ENCODE results near the gene ZNF700. TPM values are rescaled to one million over a fixed set of nuclear protein-coding genes. Genes with fewer than 3 reads are reported as not detected.
A peak's percentile ranks its signal among the peaks of the same experiment; 100 is the strongest.

ZNF700 gene
- total RNA-seq, 1 experiment from 2014 or later, result 9.3 TPM

- DNase-seq (ENCODE audit: low read depth, low spot score), result peak; percentile 68
- Histone ChIP-seq H3K79me2 (ENCODE audit: insufficient read depth, low read length) (no peaks in the 10 kb centered on the region), H3K4me3 (replicated peaks in 1 of 2; ENCODE audit: low read depth in 1 of 2, low read length in 2 of 2) (peak overlapping the region; percentile 62 to 66), H3K36me3 (ENCODE audit: control insufficient read depth in 1 of 2, insufficient read depth in 2 of 2, low read length in 2 of 2) (no peaks in the 10 kb centered on the region), H3K4me1 (ENCODE audit: control insufficient read depth in 1 of 2, insufficient read depth in 2 of 2, low read length in 2 of 2) (peaks cover 0 to 10% of the 10 kb centered on the region in 2 experiments; a peak in 2 of 4 replicates), H3K27me3 (ENCODE audit: insufficient read depth, low read length) (no peaks in the 10 kb centered on the region), H2AFZ (ENCODE audit: low read depth, low read length, poor library complexity, severe bottlenecking) (peak overlapping the region; percentile 61), H3K9ac (ENCODE audit: low read length) (peak overlapping the region; percentile 53), H3K9me3 (ENCODE audit: control insufficient read depth in 1 of 2, insufficient read depth in 1 of 2, low read depth in 1 of 2, low read length in 2 of 2) (peaks cover under 1 to 3% of the 10 kb centered on the region in 2 experiments; a peak in 2 of 4 replicates), H3K27ac (ENCODE audit: low read depth, low read length) (no peak overlapping the region), H3K9me2 (ENCODE audit: insufficient read depth) (no peaks in the 10 kb centered on the region), H4K20me1 (ENCODE audit: insufficient read depth) (no peaks in the 10 kb centered on the region), H3K4me2 (ENCODE audit: low read length) (peak overlapping the region; percentile 76)
- intact Hi-C loops (cut with micrococcal nuclease), result loop anchor here (5.0 kb wide), 2 partner anchors 175 to 430 kb away; partner anchors contain the start of genes ELOF1 and ZNF440
- RAD21 ChIA-PET (ENCODE audit: low non-redundant PET in 1 of 2, low total read pairs in 2 of 2, uncharacterized antibody in 2 of 2, unreplicated experiment in 2 of 2), result interaction anchor here (1.3 to 1.6 kb wide), 3 partner anchors 64 to 190 kb away, joined by 3 to 9 read pairs (median 8); no protein-coding TSS in a partner anchor
- CTCF ChIA-PET, result interaction anchor here (2.0 kb wide), 1 partner anchor 64 kb away, joined by 5 read pairs; no protein-coding TSS in a partner anchor
- BruUV-seq (replicated peaks), result TSS peak; percentile 53
- POLR2A ChIA-PET, result no interaction called here
- ATAC-seq, result peak; percentile 94
- TF ChIP-seq FOSL1 (IDR thresholded peaks at IDR 0.05; ENCODE audit: low read depth), result no peak
- peak; percentile 47 for TF ChIP-seq POLR2AphosphoS5 (IDR thresholded peaks at IDR 0.05; ENCODE audit: low read depth, low read length)
- TF ChIP-seq CBX3 (IDR thresholded peaks at IDR 0.05; ENCODE audit: low read depth), result no peak; the same call in 1 of the 2 replicates
- TF ChIP-seq REST (IDR thresholded peaks at IDR 0.05; ENCODE audit: low read depth), result no peak
Observed at GRCh38 chr19:11987405-11988281, 62.7 kb downstream of the ZNF700 start.
